Stimulated activated CD4-positive, alpha-beta T cell treated with anti-CD3 and anti-CD28 coated beads, Interleukin-15, amount 100 ng/mL, for 48 hours (primary cell): Measurements from ENCODE around the gene CCNL2.
A peak's percentile ranks its signal among the peaks of the same experiment; 100 is the strongest.

Source experiments
- DNase-seq, 2 donors: peaks; one replicate each; pipeline ENCODE4 v3.0.0-alpha.2; 2020; ENCODE audit warnings: low read depth in 2 of 2

The CCNL2 gene

GRCh38 chr1:1356796-1357401 lies 42.2 kb downstream of the CCNL2 start:
- DNase-seq: no peak

GRCh38 chr1:1356166-1356795 lies 42.9 kb downstream of the CCNL2 start:
- DNase-seq: no peak

GRCh38 chr1:1355416-1355815 lies 43.7 kb downstream of the CCNL2 start:
- no peak for DNase-seq

GRCh38 chr1:1354271-1355247 lies 44.6 kb downstream of the CCNL2 start:
- no peak for DNase-seq

GRCh38 chr1:1353389-1354151 lies 45.6 kb downstream of the CCNL2 start:
- no peak for DNase-seq

- DNase-seq: no peak
These were observed 46.2 kb downstream of the CCNL2 start for GRCh38 chr1:1352786-1353388.

GRCh38 chr1:1351511-1352427 lies 47.4 kb downstream of the CCNL2 start:
- DNase-seq: no peak

- peak in 1 of 2 donors; percentile 55 for DNase-seq
These were observed 49.7 kb downstream of the CCNL2 start, which contains the start of gene DVL1 for GRCh38 chr1:1349256-1350012. Gene DVL1 (minus strand): TSS chr1:1349418. CDS start chr1:1349065, 353 bp downstream.

- no peak for DNase-seq
These were observed 50.5 kb downstream of the CCNL2 start for GRCh38 chr1:1348420-1349255.

- DNase-seq: no peak
These were observed 51.3 kb downstream of the CCNL2 start for GRCh38 chr1:1347663-1348419.

GRCh38 chr1:1347026-1347595 lies 52.0 kb downstream of the CCNL2 start:
- no peak for DNase-seq

GRCh38 chr1:1346501-1346890 lies 52.6 kb downstream of the CCNL2 start:
- DNase-seq: no peak

- no peak for DNase-seq
These were observed 53.2 kb downstream of the CCNL2 start for GRCh38 chr1:1345860-1346500.

- no peak for DNase-seq
These were observed 53.8 kb downstream of the CCNL2 start for GRCh38 chr1:1345384-1345783.

GRCh38 chr1:1344655-1345361 lies 54.3 kb downstream of the CCNL2 start:
- DNase-seq: peak; percentile 53 to 58

GRCh38 chr1:1343811-1344421 lies 55.2 kb downstream of the CCNL2 start:
- no peak for DNase-seq
